DOHH2 (cell line): ENCODE measurements around the gene FAM186B.

Source experiments
- H3F3A ChIP-seq: fragments of 200-600 bp; sonication (generic), shearing (Covaris generic); 2 replicates; pipeline ENCODE4 v1.6.0; 2016; ENCODE audit warnings: antibody characterized with exemption, mild to moderate bottlenecking; ENCODE audit not compliant: control insufficient read depth, insufficient read depth
- H3K27ac ChIP-seq: fragments of 200-600 bp; sonication (generic); 2 replicates; pipeline ENCODE4 v1.5.1; 2014; ENCODE audit warnings: low read depth, mild to moderate bottlenecking, low read length, moderate library complexity
- H3K27me3 ChIP-seq: fragments of 200-600 bp; sonication (generic); 2 replicates; pipeline ENCODE4 v1.6.1; 2014; ENCODE audit warnings: mild to moderate bottlenecking, low read length, mixed read lengths; ENCODE audit not compliant: control insufficient read depth
- H3K36me3 ChIP-seq: fragments of 200-600 bp; sonication (generic); 2 replicates; pipeline ENCODE4 v1.6.1; 2014; ENCODE audit warnings: mild to moderate bottlenecking, low read length, moderate library complexity, mixed read lengths; ENCODE audit not compliant: control insufficient read depth
- H3K4me1 ChIP-seq: fragments of 200-600 bp; sonication (generic); 2 replicates; pipeline ENCODE4 v1.6.1; 2014; ENCODE audit warnings: mild to moderate bottlenecking, low read length, mixed read lengths; ENCODE audit not compliant: control insufficient read depth
- H3K4me2 ChIP-seq: fragments of 200-600 bp; sonication (generic); 2 replicates; pipeline ENCODE4 v1.6.0; 2014; ENCODE audit warnings: mild to moderate bottlenecking, low read length, moderate library complexity
- H3K4me3 ChIP-seq: fragments of 200-600 bp; sonication (generic); 2 replicates; pipeline ENCODE4 v1.5.1; 2014; ENCODE audit warnings: mild to moderate bottlenecking, low read length, mixed read lengths
- H3K79me2 ChIP-seq: fragments of 200-600 bp; sonication (generic); 2 replicates; pipeline ENCODE4 v1.6.1; 2014; ENCODE audit warnings: mild to moderate bottlenecking, low read length, mixed read lengths; ENCODE audit not compliant: control insufficient read depth
- H3K9me2 ChIP-seq: fragments of 200-600 bp; sonication (generic); replicated peaks from 2 replicates; pipeline ENCODE4 v1.6.1; 2014; ENCODE audit warnings: mild to moderate bottlenecking, low read length, mixed read lengths; ENCODE audit not compliant: control insufficient read depth
- H3K9me3 ChIP-seq: fragments of 200-600 bp; sonication (generic); 2 replicates; pipeline ENCODE4 v1.6.1; 2014; ENCODE audit warnings: antibody characterized with exemption, low read length, mixed read lengths; ENCODE audit not compliant: control insufficient read depth, insufficient read depth
- H4K20me1 ChIP-seq: fragments of 200-600 bp; sonication (generic); 2 replicates; pipeline ENCODE4 v1.6.0; 2014; ENCODE audit warnings: low read depth, mild to moderate bottlenecking, antibody characterized with exemption, low read length, moderate library complexity; ENCODE audit not compliant: control insufficient read depth, insufficient read depth
- CTCF ChIP-seq: fragments of 200-600 bp; sonication (generic); IDR thresholded peaks from one replicate; pipeline ENCODE4 v1.5.1; 2014; ENCODE audit warnings: antibody characterized with exemption, mild to moderate bottlenecking, low read depth, low read length; ENCODE audit not compliant: poor library complexity, severe bottlenecking
- EZH2phosphoT487 ChIP-seq: fragments of 200-600 bp; sonication (generic); IDR thresholded peaks from 2 replicates; pipeline ENCODE4 v1.6.1; 2017; ENCODE audit warnings: borderline replicate concordance, mild to moderate bottlenecking, antibody characterized with exemption, low read length, moderate library complexity, mixed read lengths

The FAM186B gene

GRCh38 chr12:49645146-49646039 lies 40.0 kb upstream of the FAM186B start:
- no peaks in the 10 kb centered on the region for H3K9me3 ChIP-seq
- H3F3A ChIP-seq = no peaks in the 10 kb centered on the region
- H3K27me3 ChIP-seq = no peaks in the 10 kb centered on the region
- peaks cover 17% of the 10 kb centered on the region for H3K36me3 ChIP-seq
- TF ChIP-seq EZH2phosphoT487 (no peak), CTCF (no peak)
- H3K9me2 ChIP-seq = no peaks in the 10 kb centered on the region
- H4K20me1 ChIP-seq = no peaks in the 10 kb centered on the region
- no peak overlapping the region for H3K4me3 ChIP-seq
- H3K4me1 ChIP-seq = peaks cover 14% of the 10 kb centered on the region
- no peak overlapping the region for H3K4me2 ChIP-seq
- H3K79me2 ChIP-seq = no peaks in the 10 kb centered on the region
- no peak overlapping the region for H3K27ac ChIP-seq

DNA sequence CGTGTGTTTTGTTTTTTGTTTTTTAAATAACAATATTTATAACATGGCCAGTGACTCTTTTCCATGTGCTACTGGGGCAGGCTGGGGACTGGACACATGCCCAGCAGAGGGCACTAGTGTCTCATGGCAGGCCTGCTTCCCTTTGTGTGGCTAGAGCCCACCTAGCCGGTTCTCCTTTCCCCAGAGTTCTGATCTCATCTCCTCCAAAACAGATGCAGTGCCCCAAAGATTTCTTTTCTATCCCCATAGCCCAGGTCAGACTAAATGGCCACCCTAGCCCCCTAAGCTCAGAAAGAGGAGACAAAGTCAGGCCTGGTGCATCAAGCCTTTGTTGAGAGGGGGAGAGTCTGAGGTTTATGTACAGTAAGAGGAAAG lies 39.2 kb upstream of the FAM186B start:
- Histone ChIP-seq H3K9me3 (no peaks in the 10 kb centered on the region), H3F3A (no peaks in the 10 kb centered on the region), H3K27ac (no peak overlapping the region), H3K4me1 (peaks cover 18% of the 10 kb centered on the region), H4K20me1 (no peaks in the 10 kb centered on the region), H3K79me2 (no peaks in the 10 kb centered on the region), H3K4me2 (0 out of 2 replicates have a peak overlapping the region, but pooled peaks have one; percentile 1), H3K27me3 (no peaks in the 10 kb centered on the region), H3K9me2 (no peaks in the 10 kb centered on the region), H3K36me3 (peaks cover 14% of the 10 kb centered on the region), H3K4me3 (no peak overlapping the region)
- TF ChIP-seq EZH2phosphoT487 (no peak), CTCF (peak; percentile 95)

GRCh38 chr12:49643961-49644619 lies 38.7 kb upstream of the FAM186B start:
- Histone ChIP-seq H3K9me2 (no peaks in the 10 kb centered on the region), H3K4me2 (no peak overlapping the region), H4K20me1 (no peaks in the 10 kb centered on the region), H3K36me3 (peaks cover 14% of the 10 kb centered on the region), H3K4me3 (no peak overlapping the region), H3F3A (0 out of 2 replicates have a peak, but pooled peaks cover 3% of the 10 kb centered on the region), H3K9me3 (no peaks in the 10 kb centered on the region), H3K27ac (no peak overlapping the region), H3K79me2 (no peaks in the 10 kb centered on the region), H3K27me3 (no peaks in the 10 kb centered on the region), H3K4me1 (peaks cover 23% of the 10 kb centered on the region)
- TF ChIP-seq EZH2phosphoT487 (no peak), CTCF (no peak)
